PC-9 (cell line): Measurements from ENCODE around the gene SHROOM3. TPM values are rescaled to one million over a fixed set of nuclear protein-coding genes. Genes with fewer than 3 reads are reported as not detected.
A peak's percentile ranks its signal among the peaks of the same experiment; 100 is the strongest.

Experiments used
- BruUV-seq: library from RNA; stranded (reverse); fragments of 400-500 nt; replicated peaks from 2 replicates; lab custom pipeline; 2021; lab: Mats Ljungman, UMichigan
- CTCF ChIA-PET: fragments of 300-600 bp; sonication (Branson Sonifier 250); formaldehyde crosslinking; loops from one replicate; lab custom pipeline; 2022; ENCODE audit warnings: antibody characterized with exemption; lab: Charles Lee
- POLR2A ChIA-PET: fragments of 300-600 bp; sonication (Branson Sonifier 250); formaldehyde crosslinking; loops from one replicate; lab custom pipeline; 2022; ENCODE audit warnings: antibody characterized with exemption; ENCODE audit not compliant: unreplicated experiment; lab: Charles Lee
- DNase-seq, 2 experiments: peaks; one replicate each; pipeline versions ENCODE4 v3.0.0 to v3.0.0-alpha.2; 2015 to 2022; ENCODE audit warnings: mixed read lengths in 1 of 2
- H2AFZ ChIP-seq: fragments of 200-600 bp; sonication (generic); 2 replicates; pipeline ENCODE4 v1.8.1; 2017; ENCODE audit warnings: antibody characterized with exemption
- H3F3A ChIP-seq: fragments of 200-600 bp; sonication (generic); 2 replicates; pipeline ENCODE4 v1.8.1; 2017; ENCODE audit warnings: antibody characterized with exemption, mild to moderate bottlenecking, low read depth; ENCODE audit not compliant: insufficient read depth
- H3K27ac ChIP-seq: fragments of 200-600 bp; sonication (generic); 2 replicates; pipeline ENCODE4 v1.6.1; 2016; ENCODE audit warnings: mixed run types
- H3K27me3 ChIP-seq: fragments of 200-600 bp; sonication (generic); 2 replicates; pipeline ENCODE4 v1.6.1; 2016; ENCODE audit warnings: low read depth, mixed run types; ENCODE audit not compliant: insufficient read depth
- H3K36me3 ChIP-seq: fragments of 200-600 bp; sonication (generic); 2 replicates; pipeline ENCODE4 v1.6.1; 2016; ENCODE audit warnings: low read depth, mixed run types
- H3K4me1 ChIP-seq: fragments of 200-600 bp; sonication (generic); replicated peaks from 2 replicates; pipeline ENCODE4 v1.6.1; 2016; ENCODE audit warnings: mixed run types; ENCODE audit not compliant: insufficient read depth
- H3K4me2 ChIP-seq: fragments of 200-600 bp; sonication (generic); 2 replicates; pipeline ENCODE4 v1.6.1; 2017; ENCODE audit warnings: mixed run types
- H3K4me3 ChIP-seq: fragments of 200-600 bp; sonication (generic); 2 replicates; pipeline ENCODE4 v1.6.1; 2016; ENCODE audit warnings: mixed run types
- H3K79me2 ChIP-seq: fragments of 200-600 bp; sonication (generic); 2 replicates; pipeline ENCODE4 v1.6.1; 2017; ENCODE audit warnings: low read depth, mixed run types
- H3K9me2 ChIP-seq: fragments of 200-600 bp; sonication (generic); 2 replicates; pipeline ENCODE4 v1.8.1; 2017; ENCODE audit warnings: mild to moderate bottlenecking; ENCODE audit not compliant: insufficient read depth
- H3K9me3 ChIP-seq: fragments of 200-600 bp; sonication (generic); 2 replicates; pipeline ENCODE4 v1.8.1; 2016; ENCODE audit warnings: low read depth; ENCODE audit not compliant: insufficient read depth
- H4K20me1 ChIP-seq: fragments of 200-600 bp; sonication (generic); 2 replicates; pipeline ENCODE4 v1.8.1; 2017; ENCODE audit not compliant: insufficient read depth
- CTCF ChIP-seq: fragments of 200-600 bp; sonication (generic); conservative IDR thresholded peaks from 2 replicates; pipeline ENCODE4 v1.6.1; 2017; ENCODE audit warnings: mixed run types, antibody characterized with exemption, mild to moderate bottlenecking, moderate library complexity
- EZH2 ChIP-seq: fragments of 200-600 bp; sonication (generic); IDR thresholded peaks from 2 replicates; pipeline ENCODE4 v1.8.0; 2017; ENCODE audit warnings: antibody characterized with exemption, low read depth
- intact Hi-C: fragments of 100-400 bp; cut with micrococcal nuclease; formaldehyde crosslinking; loops from one replicate; pipeline ENCODE4 v1.10.0; 2022; ENCODE audit not compliant: unreplicated experiment
- total RNA-seq: library from RNA; stranded (reverse); gene quantifications from 2 replicates; pipeline ENCODE4 v1.2.3, GENCODE V29; 2021

The SHROOM3 gene
- total RNA-seq, 1 experiment from 2014 or later: 44.3 TPM

- H2AFZ ChIP-seq: no peak overlapping the region
- H3K4me2 ChIP-seq: peak overlapping the region; percentile 67
- peak; percentile 50 to 72 for DNase-seq
- no peaks in the 10 kb centered on the region for H3K9me2 ChIP-seq
- TF ChIP-seq CTCF (no peak), EZH2 (no peak)
- no peaks in the 10 kb centered on the region for H4K20me1 ChIP-seq
- H3F3A ChIP-seq: peaks cover 26% of the 10 kb centered on the region; the same call in 1 of the 2 replicates
- no peaks in the 10 kb centered on the region for H3K27me3 ChIP-seq
- H3K4me1 ChIP-seq: peaks cover 59% of the 10 kb centered on the region
- intact Hi-C loops: no loop called here
- H3K36me3 ChIP-seq: no peaks in the 10 kb centered on the region
- TSS peak; percentile 80 for BruUV-seq
- no peaks in the 10 kb centered on the region for H3K79me2 ChIP-seq
- no peaks in the 10 kb centered on the region for H3K9me3 ChIP-seq
- H3K27ac ChIP-seq: peak overlapping the region; percentile 84
- POLR2A ChIA-PET: interaction anchor here (0.6 kb wide), 1 partner anchor 19 kb away, joined by 8 read pairs; no protein-coding TSS in a partner anchor
- CTCF ChIA-PET: interaction anchor here (0.6 kb wide), 1 partner anchor 100 kb away, joined by 4 read pairs; no protein-coding TSS in a partner anchor
- peak overlapping the region; percentile 15; the same call in 1 of the 2 replicates for H3K4me3 ChIP-seq
Observed at GRCh38 chr4:76589402-76589801, 154.4 kb downstream of the SHROOM3 start.

DNA sequence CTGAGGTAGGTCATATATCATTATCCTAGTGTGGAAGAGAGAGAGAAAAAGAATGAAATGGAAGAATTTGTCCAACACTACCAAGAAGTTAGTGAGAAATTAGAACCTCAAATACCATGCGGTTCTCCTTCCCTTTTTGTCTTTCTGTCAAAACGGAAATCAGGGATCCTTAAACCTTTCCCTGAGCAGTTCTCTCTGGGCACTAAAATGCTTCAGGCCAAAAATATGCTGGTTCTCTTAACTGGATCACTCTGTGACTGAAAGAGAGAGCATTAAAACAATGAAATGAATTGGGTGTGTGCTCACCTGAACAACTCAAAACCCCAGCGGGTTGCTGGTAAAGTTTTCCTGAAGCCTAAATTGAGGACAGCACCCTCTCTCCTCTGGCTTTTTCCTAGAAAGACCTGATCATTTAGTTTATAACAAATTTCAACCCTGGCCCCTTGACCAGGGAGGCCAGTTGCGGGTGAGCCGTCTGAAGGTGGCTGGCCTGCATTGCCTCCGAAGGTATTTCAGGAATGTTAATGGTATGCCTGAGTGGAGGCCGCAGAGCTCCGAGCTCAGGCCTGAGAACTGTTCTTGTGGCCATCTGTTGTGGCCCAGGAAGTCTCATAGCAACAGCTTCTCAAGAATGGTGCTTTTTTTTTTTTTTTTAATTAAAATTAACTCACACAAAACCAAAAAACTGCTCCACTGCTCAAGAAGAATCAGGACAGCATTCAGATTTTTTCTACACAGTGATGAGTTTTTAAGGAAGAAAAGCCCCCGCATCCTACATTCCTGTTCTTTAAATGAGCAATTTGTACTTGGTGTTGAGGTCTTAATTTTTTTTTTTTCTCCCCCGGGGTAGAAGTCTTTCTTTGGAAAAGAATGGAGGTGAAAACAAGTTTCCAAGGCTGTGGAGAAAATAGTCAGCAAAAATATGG is 155.1 kb downstream of the SHROOM3 start:
- H3K27me3 ChIP-seq: no peaks in the 10 kb centered on the region
- H3K9me3 ChIP-seq: no peaks in the 10 kb centered on the region
- TF ChIP-seq CTCF: no peak
- no peak for TF ChIP-seq EZH2
- H3K4me1 ChIP-seq: peaks cover 59% of the 10 kb centered on the region
- H4K20me1 ChIP-seq: no peaks in the 10 kb centered on the region
- no peak overlapping the region for H2AFZ ChIP-seq
- peak; percentile 82 to 90 for DNase-seq
- H3K79me2 ChIP-seq: no peaks in the 10 kb centered on the region
- peak overlapping the region; percentile 67 for H3K4me2 ChIP-seq
- ChIA-PET CTCF (interaction anchor here (0.6 kb wide), 1 partner anchor 99 kb away, joined by 4 read pairs; no protein-coding TSS in a partner anchor), POLR2A (interaction anchor here (0.6 to 1.0 kb wide), 4 partner anchors 9 to 192 kb away, joined by 3 to 8 read pairs (median 6); no protein-coding TSS in a partner anchor)
- no peaks in the 10 kb centered on the region for H3K36me3 ChIP-seq
- intact Hi-C loops: loop anchor here (1.0 to 2.0 kb wide), 7 partner anchors 21 to 114 kb away; no protein-coding TSS in a partner anchor
- peak overlapping the region; percentile 15; the same call in 1 of the 2 replicates for H3K4me3 ChIP-seq
- no peaks in the 10 kb centered on the region for H3K9me2 ChIP-seq
- peak overlapping the region; percentile 84 for H3K27ac ChIP-seq
- peaks cover 21% of the 10 kb centered on the region; the same call in 1 of the 2 replicates for H3F3A ChIP-seq
- BruUV-seq: no TSS peak

- Histone ChIP-seq H3F3A (peaks cover 14% of the 10 kb centered on the region; the same call in 1 of the 2 replicates), H3K79me2 (no peaks in the 10 kb centered on the region), H3K4me1 (peaks cover 52% of the 10 kb centered on the region), H3K4me3 (no peak overlapping the region), H3K27ac (peak overlapping the region; percentile 84), H3K4me2 (peak overlapping the region; percentile 67), H3K9me2 (no peaks in the 10 kb centered on the region), H4K20me1 (no peaks in the 10 kb centered on the region), H3K27me3 (no peaks in the 10 kb centered on the region), H2AFZ (no peak overlapping the region), H3K36me3 (no peaks in the 10 kb centered on the region), H3K9me3 (no peaks in the 10 kb centered on the region)
- ChIA-PET CTCF (no interaction called here), POLR2A (interaction anchor here (1.0 kb wide), 1 partner anchor 98 kb away, joined by 3 read pairs; no protein-coding TSS in a partner anchor)
- TF ChIP-seq EZH2 (no peak), CTCF (no peak)
- intact Hi-C loops: loop anchor here (1.0 to 2.0 kb wide), 7 partner anchors 20 to 113 kb away; no protein-coding TSS in a partner anchor
- DNase-seq: no peak
- no TSS peak for BruUV-seq
Observed at GRCh38 chr4:76590798-76591281, 155.8 kb downstream of the SHROOM3 start.
